GM18873 (cell line): Measurements from ENCODE around the gene HOXA1.

ENCODE experiments used
- ATAC-seq: cut with Tn5 transposase; IDR thresholded peaks from one replicate; pipeline ENCODE4 v1.9.1; 2021; ENCODE audit warnings: mild to moderate bottlenecking, moderate library complexity, moderate number of reproducible peaks; ENCODE audit not compliant: unreplicated experiment, low FRiP score

The HOXA1 gene

GRCh38 chr7:27094304-27095049 lies 1.3 kb downstream of the HOXA1 start:
- ATAC-seq = no peak

DNA sequence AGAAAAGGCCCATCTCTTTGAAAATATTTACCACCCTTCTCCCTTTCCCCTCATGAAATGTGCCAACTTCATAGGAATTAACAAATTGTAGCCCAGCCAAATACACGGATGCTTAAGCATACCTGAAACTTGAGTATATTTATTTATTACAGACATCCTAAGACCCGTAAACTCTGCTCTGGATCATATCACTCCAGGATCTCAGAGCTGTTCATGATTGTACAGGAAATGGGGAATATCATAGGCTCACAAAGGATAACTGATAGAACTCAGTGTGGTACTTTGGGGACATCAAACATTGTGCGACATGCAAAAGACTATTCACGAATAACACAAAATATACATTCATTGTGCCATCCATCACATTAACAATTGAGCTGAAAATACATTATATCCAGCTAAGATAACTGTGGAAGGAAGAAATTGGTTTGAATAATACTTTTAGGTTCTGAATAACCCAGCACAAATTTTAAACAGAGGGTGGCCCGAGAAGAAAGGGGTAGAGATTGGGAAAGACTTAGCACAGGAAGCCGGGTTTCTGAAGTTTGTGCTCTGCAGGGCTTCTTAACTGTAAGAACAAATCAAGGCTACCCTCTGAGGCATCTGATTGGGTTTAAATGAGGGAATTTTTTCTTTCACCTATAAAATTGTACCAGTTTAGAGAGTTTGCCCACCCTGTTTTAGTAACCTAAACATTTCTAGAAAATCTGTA lies 2.5 kb downstream of the HOXA1 start:
- ATAC-seq = no peak

GRCh38 chr7:27092819-27093110 lies 3.0 kb downstream of the HOXA1 start:
- no peak for ATAC-seq

- no peak for ATAC-seq
Measured at GRCh38 chr7:27091941-27092818, 3.6 kb downstream of the HOXA1 start.

- no peak for ATAC-seq
Measured at GRCh38 chr7:27091105-27091504, 4.7 kb downstream of the HOXA1 start.

- no peak for ATAC-seq
Measured at GRCh38 chr7:27088002-27088922, 7.5 kb downstream of the HOXA1 start.

- ATAC-seq = no peak
Measured at GRCh38 chr7:27083646-27084045, 12.2 kb downstream of the HOXA1 start.

- ATAC-seq = no peak
Measured at GRCh38 chr7:27082171-27082570, 13.6 kb downstream of the HOXA1 start.

- no peak for ATAC-seq
Measured at GRCh38 chr7:27080844-27081436, 14.9 kb downstream of the HOXA1 start.

- no peak for ATAC-seq
Measured at GRCh38 chr7:27079234-27079975, 16.4 kb downstream of the HOXA1 start.

- no peak for ATAC-seq
Measured at GRCh38 chr7:27078616-27079233, 17.1 kb downstream of the HOXA1 start.

DNA sequence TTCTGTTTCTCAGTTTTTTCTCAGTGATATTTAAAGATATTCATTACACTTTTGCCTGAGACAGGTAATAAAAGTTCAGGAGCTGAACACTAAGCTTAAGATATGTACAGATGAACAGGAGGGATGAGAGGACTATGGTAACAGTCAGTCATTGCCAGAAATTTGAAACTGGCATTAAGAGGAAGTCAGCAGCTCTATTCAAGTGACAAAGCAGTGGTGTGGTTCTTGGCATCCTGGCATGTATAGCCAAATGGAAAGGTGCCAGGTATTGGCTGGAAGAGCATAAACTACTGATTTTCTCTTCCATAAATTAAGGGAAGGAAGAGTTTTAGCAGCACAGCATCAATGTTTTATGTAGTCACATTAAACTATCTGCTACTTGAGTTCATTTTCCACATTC lies 22.7 kb downstream of the HOXA1 start:
- no peak for ATAC-seq

DNA sequence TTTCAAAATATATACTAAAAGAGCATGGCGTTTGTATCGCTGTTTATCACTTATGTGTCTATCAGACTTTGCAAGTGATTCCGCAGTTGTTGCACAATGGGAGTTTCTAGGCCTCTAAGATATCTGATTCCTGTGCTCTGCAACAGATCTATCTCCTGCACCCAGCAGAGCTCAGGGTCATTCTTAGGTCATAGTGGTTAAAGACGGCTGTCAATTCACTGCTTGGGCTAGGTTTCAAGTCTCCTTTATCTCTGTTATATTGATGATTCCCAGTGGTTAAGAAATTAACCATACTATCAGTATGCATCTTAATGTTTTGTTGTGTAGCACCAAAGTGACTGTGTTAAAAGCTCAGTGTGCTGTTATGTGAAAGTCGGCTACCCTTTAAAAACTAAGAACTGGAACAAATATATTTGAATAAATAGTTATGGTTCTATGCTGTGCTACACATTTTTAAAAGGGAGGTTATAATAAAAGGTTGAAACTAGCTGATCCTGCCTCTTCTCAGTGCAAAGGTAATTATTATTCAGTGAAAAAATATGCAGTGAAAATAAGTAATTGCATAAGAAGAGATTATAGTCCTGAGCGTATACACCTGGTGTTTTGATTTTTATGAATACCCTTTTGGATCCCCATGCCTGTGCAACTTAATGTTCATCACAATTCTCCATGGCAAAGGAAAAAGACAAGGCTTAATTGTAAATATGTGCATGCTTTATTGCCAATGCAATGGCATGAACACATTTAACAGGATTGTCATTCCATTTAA lies 24.0 kb downstream of the HOXA1 start:
- ATAC-seq = no peak

- ATAC-seq = no peak
Measured at GRCh38 chr7:27068259-27068658, 27.5 kb downstream of the HOXA1 start.

- ATAC-seq = no peak
Measured at GRCh38 chr7:27066148-27066547, 29.7 kb downstream of the HOXA1 start.

- no peak for ATAC-seq
Measured at GRCh38 chr7:27065709-27066108, 30.1 kb downstream of the HOXA1 start.

GRCh38 chr7:27064661-27065060 lies 31.1 kb downstream of the HOXA1 start:
- ATAC-seq = no peak

GRCh38 chr7:27064159-27064558 lies 31.6 kb downstream of the HOXA1 start:
- no peak for ATAC-seq
